Skin epidermis (tissue), 12 donors: ENCODE data around the gene FXYD5.

Experiments used
- H3K27ac ChIP-seq, 21 experiments: fragments of 200-600 bp; sonication (generic) in 11 of 21; one replicate each; pipeline ENCODE4 v1.5.0; 2020; ENCODE audit warnings: mild to moderate bottlenecking in 3 of 21, inconsistent platforms in 2 of 21, moderate library complexity in 2 of 21
- H3K4me3 ChIP-seq, 7 experiments: fragments of 200-600 bp; sonication (generic) in 2 of 7; one replicate each; pipeline ENCODE4 v1.5.0; 2020; ENCODE audit warnings: inconsistent platforms in 2 of 7, mild to moderate bottlenecking in 2 of 7, moderate library complexity in 1 of 7

The FXYD5 gene

GRCh38 chr19:35202722-35203688 is 48.5 kb downstream of the FXYD5 start:
- Histone ChIP-seq H3K4me3 (no peak overlapping the region), H3K27ac (peak overlapping the region in 2 of 21 experiments; percentile 8 to 87)

GRCh38 chr19:35204799-35205732 is 50.5 kb downstream of the FXYD5 start:
- Histone ChIP-seq H3K4me3 (no peak overlapping the region), H3K27ac (peak overlapping the region in 12 of 21 experiments; percentile 7 to 87 (median 46))

- H3K4me3 ChIP-seq = no peak overlapping the region
- peak overlapping the region in 12 of 21 experiments; percentile 17 to 87 (median 46) for H3K27ac ChIP-seq
Measured at GRCh38 chr19:35205733-35206323, 51.3 kb downstream of the FXYD5 start.

DNA sequence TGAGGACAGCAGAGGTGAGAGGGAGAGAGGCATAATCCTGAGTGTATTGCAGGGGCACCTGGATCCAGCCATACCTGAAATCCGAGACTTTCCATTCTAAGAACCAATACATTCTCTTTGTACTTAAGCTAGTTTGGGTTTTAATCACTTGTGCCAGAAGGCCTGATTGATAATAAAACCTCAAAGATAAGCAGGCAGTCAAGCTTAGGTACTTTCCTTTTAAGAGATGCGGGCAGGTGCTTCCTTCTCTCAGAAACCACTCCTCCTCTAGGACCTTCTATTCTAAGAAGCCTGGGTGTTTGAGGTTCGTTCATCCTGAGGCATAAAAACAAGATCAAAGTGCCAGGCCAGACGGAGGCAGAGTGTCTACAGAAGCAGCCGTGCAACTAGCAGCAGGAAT is 51.8 kb downstream of the FXYD5 start:
- peak overlapping the region in 11 of 21 experiments; percentile 42 to 87 (median 69) for H3K27ac ChIP-seq
- no peak overlapping the region for H3K4me3 ChIP-seq

- H3K27ac ChIP-seq = peak overlapping the region in 13 of 21 experiments; percentile 12 to 87 (median 60)
- no peak overlapping the region for H3K4me3 ChIP-seq
Measured at GRCh38 chr19:35206855-35207254, 52.3 kb downstream of the FXYD5 start.

- no peak overlapping the region for H3K4me3 ChIP-seq
- H3K27ac ChIP-seq = peak overlapping the region in 12 of 21 experiments; percentile 12 to 87 (median 64)
Measured at GRCh38 chr19:35207391-35207871, 52.9 kb downstream of the FXYD5 start.

DNA sequence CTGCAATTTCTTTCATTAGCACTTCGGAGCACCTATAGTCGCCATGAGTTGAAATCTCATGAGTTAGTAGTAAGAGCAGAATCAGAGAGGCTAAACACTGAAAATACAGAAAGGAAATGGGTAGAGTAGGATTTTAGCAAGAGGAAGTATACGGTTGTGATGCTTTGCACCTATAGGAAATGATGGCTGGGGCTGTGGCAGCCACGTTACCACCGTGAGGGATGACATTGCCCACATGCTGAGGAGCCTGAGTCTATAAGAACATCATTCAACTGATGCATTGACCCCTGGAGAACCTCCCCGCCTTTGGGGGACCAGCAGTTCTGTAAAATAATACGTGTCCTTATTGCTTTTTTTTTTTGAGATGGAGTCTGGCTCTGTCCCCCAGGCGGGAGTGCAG is 53.6 kb downstream of the FXYD5 start:
- Histone ChIP-seq H3K27ac (peak overlapping the region in 3 of 21 experiments; percentile 55 to 87 (median 82)), H3K4me3 (no peak overlapping the region)

DNA sequence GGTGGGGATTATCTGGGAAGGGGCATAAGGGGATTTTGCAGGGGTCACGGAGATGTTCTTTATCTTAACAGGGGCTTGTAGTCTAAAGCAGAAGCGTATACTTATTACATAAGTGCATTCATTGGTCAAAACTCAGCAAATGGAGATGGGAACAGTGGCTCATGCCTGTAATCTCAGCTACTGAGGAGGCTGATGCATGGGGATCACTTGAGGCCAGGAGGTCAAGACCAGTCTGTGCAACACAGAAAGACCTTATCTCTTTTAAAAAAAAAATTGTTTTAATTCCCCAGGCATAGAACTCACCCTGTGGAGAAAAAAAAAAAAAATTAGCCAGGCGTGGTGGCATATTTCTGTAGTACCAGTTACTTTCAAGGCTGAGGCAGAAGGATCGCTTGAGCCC is 55.1 kb downstream of the FXYD5 start:
- H3K27ac ChIP-seq = peak overlapping the region in 4 of 21 experiments; percentile 2 to 89 (median 56)
- no peak overlapping the region for H3K4me3 ChIP-seq

DNA sequence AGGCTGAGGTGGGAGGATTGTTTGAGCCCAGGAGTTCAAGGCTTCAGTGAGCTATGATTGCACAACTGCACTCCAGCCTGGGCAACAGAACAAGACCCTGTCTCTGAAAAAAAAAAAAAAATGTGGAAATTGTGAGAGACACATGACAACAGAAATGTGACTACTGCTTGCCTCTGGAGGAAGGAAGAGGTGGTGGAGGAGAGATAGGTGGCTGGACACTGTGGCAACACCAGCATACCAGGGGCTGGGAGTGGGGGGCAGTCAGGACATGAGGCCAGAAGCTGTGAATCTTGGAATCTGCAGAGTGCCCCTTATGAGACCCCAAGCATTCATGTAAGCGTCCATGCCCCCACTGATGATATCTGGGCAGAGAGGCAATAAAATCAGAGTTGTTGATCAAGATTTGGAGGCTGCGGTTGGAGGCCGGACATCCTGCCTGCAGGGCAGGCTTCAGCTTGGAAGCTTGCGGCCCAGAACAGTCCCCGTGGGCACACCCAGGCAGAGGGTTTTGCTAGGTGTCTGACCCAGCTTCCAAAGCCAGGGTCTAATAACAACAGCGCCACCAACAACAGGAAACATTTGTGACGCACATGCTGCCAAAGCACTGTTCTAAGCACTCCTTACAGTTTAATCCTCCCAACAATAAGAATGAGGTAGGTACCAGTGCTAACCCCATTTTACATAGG is 57.2 kb downstream of the FXYD5 start:
- no peak overlapping the region for H3K4me3 ChIP-seq
- peak overlapping the region in 20 of 21 experiments; percentile 15 to 94 (median 76) for H3K27ac ChIP-seq

DNA sequence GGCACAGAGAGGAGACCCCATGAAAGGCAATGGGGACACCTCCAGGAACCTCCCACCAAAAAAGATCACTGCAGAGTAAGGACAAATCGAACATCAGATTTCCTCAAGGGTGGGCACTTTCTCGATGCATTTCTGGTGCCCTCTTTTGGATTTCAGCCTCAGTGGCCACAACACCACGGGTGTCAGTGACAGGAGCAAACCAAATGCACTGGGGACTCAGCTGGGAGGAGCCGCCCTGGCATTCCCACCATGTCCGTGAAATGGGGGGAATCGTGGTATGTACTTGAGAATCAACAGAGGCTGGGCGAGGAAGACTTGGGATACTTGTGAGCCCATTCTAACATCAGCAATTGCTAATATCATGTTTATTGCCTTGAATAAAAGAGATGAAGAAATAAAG is 57.7 kb downstream of the FXYD5 start:
- Histone ChIP-seq H3K4me3 (no peak overlapping the region), H3K27ac (peak overlapping the region in 20 of 21 experiments; percentile 15 to 94 (median 76))

DNA sequence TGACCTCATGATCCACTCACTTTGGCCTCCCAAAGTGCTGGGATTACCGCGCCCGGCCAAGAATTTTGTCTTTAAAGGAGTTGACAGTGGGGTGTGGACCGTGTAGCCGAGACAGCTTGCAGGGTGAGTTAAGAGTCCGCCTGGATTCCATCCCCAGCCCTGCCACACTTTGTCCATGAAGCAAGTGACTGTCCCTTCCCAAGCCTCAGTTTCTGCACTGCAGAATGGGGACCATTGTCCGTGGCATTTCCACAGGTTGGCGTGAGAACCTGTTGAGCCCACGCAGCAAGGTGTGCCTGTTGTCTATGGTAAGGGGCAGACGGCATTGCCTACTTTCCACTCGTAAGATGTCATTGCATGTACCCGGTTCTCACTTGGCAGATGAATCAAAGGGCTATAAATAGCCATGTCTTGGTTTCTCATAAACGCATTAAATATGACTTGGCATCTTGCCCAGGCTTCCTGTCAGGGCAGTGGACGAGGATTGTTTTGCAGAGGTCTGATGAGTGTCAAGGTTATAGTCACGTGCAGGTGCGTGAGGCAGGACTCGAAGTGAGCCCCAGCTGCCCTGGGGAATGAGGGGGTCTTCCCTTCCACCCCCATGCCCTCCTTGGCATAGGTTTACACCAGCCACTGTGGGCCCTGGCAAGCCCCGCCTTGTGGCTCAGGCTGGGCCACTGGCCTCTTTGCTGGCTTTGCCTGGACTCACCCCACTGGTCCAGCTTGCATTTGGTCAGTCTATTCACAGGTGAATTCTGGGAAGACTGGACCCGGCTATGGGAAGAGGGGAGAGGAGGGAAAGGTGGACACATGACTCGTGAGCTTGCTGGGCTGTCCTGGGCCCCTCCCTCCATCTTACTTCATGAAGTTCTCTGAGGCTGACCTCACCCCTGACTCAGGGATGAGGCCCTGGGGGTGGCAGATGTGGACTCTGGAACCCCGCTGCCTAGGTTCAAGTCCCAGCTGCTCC is 59.4 kb downstream of the FXYD5 start:
- no peak overlapping the region for H3K4me3 ChIP-seq
- H3K27ac ChIP-seq = peak overlapping the region in 20 of 21 experiments; percentile 16 to 94 (median 76)

DNA sequence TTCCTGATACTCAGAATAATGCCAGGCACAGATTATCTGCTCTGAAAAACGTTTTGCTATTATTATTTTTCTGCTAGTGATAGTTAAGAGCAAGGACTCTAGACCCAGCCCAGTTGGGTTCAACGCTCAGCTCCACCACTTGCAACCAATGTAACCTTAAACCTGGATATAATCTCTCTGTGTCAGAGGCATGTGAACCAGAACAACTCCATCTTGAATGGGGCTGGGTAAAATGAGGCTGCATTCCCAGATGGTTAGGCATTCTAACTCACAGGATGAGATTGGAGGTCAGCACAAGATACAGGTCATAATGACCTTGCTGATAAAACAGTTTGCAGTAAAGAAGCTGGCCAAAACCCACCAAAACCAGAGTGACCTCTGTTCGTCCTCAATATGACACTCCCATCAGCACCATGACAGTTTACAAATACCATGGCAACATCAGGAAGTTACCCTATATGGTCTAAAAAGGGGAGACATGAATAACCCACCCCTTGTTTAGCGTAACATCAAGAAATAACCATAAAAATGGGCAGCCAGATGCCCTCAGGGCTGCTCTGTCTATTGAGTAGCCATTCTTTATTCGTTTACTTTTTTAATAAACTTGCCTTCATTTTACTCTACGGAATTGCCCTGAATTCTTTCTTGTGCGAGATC is 60.4 kb downstream of the FXYD5 start:
- H3K27ac ChIP-seq = peak overlapping the region in 8 of 21 experiments; percentile 16 to 94 (median 88)
- no peak overlapping the region for H3K4me3 ChIP-seq

GRCh38 chr19:35216016-35216832 is 61.7 kb downstream of the FXYD5 start:
- Histone ChIP-seq H3K27ac (peak overlapping the region in 4 of 21 experiments; percentile 10 to 60 (median 42)), H3K4me3 (no peak overlapping the region)

DNA sequence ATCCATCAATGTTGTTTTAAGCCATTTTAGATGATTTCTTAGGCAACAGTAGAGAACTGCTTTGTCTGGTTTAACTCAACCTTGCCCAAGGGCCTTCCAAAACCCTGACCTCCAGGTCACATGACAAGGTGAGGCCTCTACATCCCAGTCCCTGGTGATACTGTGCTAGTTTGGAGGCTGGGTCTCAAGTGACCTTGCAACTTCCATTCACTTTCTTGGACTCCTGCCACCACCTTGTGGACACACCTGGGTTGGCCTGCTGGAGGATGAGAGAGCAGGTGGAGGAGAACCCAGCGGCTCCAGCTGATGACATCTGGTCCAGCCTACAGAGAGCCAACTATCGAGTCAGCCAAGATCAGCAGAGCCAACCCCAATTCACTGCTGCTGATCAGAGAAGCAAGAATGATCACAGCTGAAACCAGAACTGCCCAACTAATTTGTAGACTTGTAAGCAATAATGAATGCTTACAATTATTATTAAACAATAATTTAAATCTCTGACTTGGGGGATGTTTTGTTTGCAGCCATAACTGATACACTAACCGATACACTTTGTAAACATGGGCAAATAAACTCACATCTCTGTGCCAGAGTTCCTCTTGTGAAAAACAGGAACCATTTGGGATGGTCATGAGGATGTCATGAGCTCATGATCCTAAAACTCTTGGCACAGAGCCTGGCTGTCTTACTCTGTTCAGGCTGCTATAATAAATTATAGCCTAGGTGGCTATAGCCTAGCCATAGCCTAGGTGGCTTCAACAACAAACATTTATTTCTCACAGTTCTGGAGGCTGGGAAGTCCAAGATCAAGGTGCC is 62.5 kb downstream of the FXYD5 start:
- Histone ChIP-seq H3K4me3 (no peak overlapping the region), H3K27ac (peak overlapping the region in 6 of 21 experiments; percentile 10 to 60 (median 40))

DNA sequence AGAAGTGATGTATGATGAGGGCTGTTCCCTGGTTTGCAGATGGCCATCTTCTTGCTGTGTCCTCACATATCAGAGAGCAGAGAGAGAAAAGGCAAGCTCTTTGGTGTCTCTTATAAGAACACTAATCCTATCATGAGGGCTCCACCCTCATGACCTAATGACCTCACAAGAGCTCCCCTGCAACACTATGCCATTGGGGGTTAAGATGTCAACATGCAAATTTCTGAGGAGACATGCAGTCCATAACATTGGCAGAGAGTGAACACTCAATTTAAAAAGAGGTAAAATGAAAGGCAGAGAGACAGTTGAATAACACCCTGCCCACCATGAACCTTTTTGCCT is 63.1 kb downstream of the FXYD5 start:
- H3K4me3 ChIP-seq = no peak overlapping the region
- peak overlapping the region in 4 of 21 experiments; percentile 3 to 58 (median 40) for H3K27ac ChIP-seq

DNA sequence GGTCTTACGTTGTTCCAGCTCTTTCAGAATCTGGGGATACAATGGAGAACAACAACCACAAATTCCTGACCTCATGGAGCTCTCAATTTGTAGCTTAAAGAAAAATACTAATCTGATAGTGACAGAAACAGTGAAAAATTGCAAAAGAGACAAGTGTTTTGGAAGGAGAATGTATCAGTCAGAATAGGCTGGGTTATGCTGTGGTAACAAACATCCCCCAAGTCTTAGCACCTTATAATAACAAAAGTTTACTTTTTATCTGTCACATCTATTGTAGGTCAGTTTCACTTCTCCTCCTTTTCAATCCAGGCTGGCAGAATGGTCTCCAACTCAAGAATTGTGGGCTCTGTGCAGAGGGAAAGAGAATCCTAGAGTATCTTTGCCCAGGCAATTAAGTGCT is 64.5 kb downstream of the FXYD5 start:
- Histone ChIP-seq H3K27ac (no peak overlapping the region), H3K4me3 (no peak overlapping the region)
